K562 (cell line): ENCODE data around the gene AGO1. TPM values are rescaled to one million over a fixed set of nuclear protein-coding genes. Genes with fewer than 3 reads are reported as not detected.

Source experiments
- HDAC1 ChIP-seq, 2 experiments: fragments of 450-650 bp; IDR thresholded peaks; 2 replicates each; pipeline ENCODE4 v1.6.1; 2016 to 2017; ENCODE audit warnings: inconsistent platforms in 1 of 2, mild to moderate bottlenecking in 1 of 2, moderate library complexity in 1 of 2
- IRF2 ChIP-seq: sonication (generic); formaldehyde crosslinking; IDR thresholded peaks from 2 replicates; pipeline ENCODE4 v1.8.1; 2022; ENCODE audit warnings: mild to moderate bottlenecking, missing genetic modification reagents
- OTX1 ChIP-seq: fragments of 450-650 bp; formaldehyde crosslinking; IDR thresholded peaks from 2 replicates; pipeline ENCODE4 v1.4.0; 2022; ENCODE audit warnings: mild to moderate bottlenecking
- PHTF2 ChIP-seq: fragments of 250-450 bp; sonication (Bioruptor Pico); IDR thresholded peaks from 2 replicates; pipeline ENCODE4 v1.5.0; 2021; ENCODE audit warnings: mild to moderate bottlenecking
- RREB1 ChIP-seq: fragments of 250-450 bp; sonication (Bioruptor Pico); IDR thresholded peaks from 2 replicates; pipeline ENCODE4 v1.4.0; 2020
- ZNF24 ChIP-seq: fragments of 450-650 bp; IDR thresholded peaks from 2 replicates; pipeline ENCODE4 v1.6.1; 2016
- ZNF609 ChIP-seq: sonication (generic); formaldehyde crosslinking; IDR thresholded peaks from 2 replicates; pipeline ENCODE4 v1.8.1; 2023; ENCODE audit warnings: missing genetic modification reagents, mild to moderate bottlenecking, borderline replicate concordance
- ZNF668 ChIP-seq: fragments of 250-450 bp; sonication (Bioruptor Pico); IDR thresholded peaks from 2 replicates; pipeline ENCODE4 v1.8.0; 2022; ENCODE audit warnings: mild to moderate bottlenecking, inconsistent platforms
- polyA plus RNA-seq, 8 experiments: library from polyadenylated mRNA; depleted of rRNA in 4 of 8; stranded (reverse) in 5 of 8; unstranded in 3 of 8; fragments of >200 nt; fragmentation: Nextera tagmentation in 2 of 8; fragmentation: Illumina TruSeq in 1 of 8; extraction: Ambion mirVana in 2 of 8; extraction: Trizol in 1 of 8; gene quantifications; 2 replicates each; pipeline versions ENCODE4 v1.2.1 to v1.2.3, GENCODE V29; 2011 to 2014; ENCODE audit warnings: inconsistent platforms in 1 of 8, missing spikeins in 1 of 8
- total RNA-seq, 7 experiments: library from RNA; depleted of rRNA in 6 of 7; stranded (reverse); fragments of >200 nt in 6 of 7; fragmentation: Illumina TruSeq in 2 of 7; extraction: Trizol in 2 of 7; gene quantifications; 2 replicates each; pipeline versions ENCODE4 v1.2.1 to v1.2.3, GENCODE V29; 2011 to 2021; ENCODE audit warnings: low replicate concordance in 1 of 7
- TF ChIP-seq, protein P1 (sequence below): IDR thresholded peaks from 2 replicates; pipeline ENCODE4 v1.6.1; 2014; ENCODE audit warnings: antibody characterized with exemption
- TF ChIP-seq, protein P2 (sequence below), 2 experiments: IDR thresholded peaks; 2 replicates each; pipeline ENCODE4 v1.6.1; 2011; ENCODE audit warnings: borderline replicate concordance in 1 of 2, control low read depth in 1 of 2, low read depth in 1 of 2, low read length in 1 of 2, mild to moderate bottlenecking in 1 of 2, mixed read lengths in 1 of 2, moderate library complexity in 1 of 2; ENCODE audit not compliant: insufficient read depth in 1 of 2, insufficient read length in 1 of 2, poor library complexity in 1 of 2, severe bottlenecking in 1 of 2; ENCODE audit errors: extremely low read depth in 1 of 2
- TF ChIP-seq, protein P3 (sequence below): fragments of 250-450 bp; sonication (Bioruptor Pico); IDR thresholded peaks from 2 replicates; pipeline ENCODE4 v1.5.0; 2021; ENCODE audit warnings: mild to moderate bottlenecking, moderate library complexity

The AGO1 gene
- total and polyA plus RNA-seq, 9 of the 15 experiments (the other 6 are each of a cell fraction or from before 2014, with no cell fraction given) = 7.3 to 64.2 (median 26.0) TPM

GRCh38 chr1:35882586-35882944 is 444 bp upstream of the AGO1 start (continued):
- TF ChIP-seq, protein P1, sequence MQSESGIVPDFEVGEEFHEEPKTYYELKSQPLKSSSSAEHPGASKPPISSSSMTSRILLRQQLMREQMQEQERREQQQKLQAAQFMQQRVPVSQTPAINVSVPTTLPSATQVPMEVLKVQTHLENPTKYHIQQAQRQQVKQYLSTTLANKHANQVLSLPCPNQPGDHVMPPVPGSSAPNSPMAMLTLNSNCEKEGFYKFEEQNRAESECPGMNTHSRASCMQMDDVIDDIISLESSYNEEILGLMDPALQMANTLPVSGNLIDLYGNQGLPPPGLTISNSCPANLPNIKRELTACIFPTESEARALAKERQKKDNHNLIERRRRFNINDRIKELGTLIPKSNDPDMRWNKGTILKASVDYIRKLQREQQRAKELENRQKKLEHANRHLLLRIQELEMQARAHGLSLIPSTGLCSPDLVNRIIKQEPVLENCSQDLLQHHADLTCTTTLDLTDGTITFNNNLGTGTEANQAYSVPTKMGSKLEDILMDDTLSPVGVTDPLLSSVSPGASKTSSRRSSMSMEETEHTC = peak; percentile 21; the same call in 1 of the 2 replicates
- no peak for TF ChIP-seq PHTF2 (CRISPR knock-in tag)
- TF ChIP-seq RREB1 (CRISPR knock-in tag) = no peak
- TF ChIP-seq HDAC1 (IDR thresholded peaks at IDR 0.05) = peak in 1 of 2 experiments; percentile 56; a peak in 1 of 4 replicates
- no peak for TF ChIP-seq ZNF24
- TF ChIP-seq, protein P2, sequence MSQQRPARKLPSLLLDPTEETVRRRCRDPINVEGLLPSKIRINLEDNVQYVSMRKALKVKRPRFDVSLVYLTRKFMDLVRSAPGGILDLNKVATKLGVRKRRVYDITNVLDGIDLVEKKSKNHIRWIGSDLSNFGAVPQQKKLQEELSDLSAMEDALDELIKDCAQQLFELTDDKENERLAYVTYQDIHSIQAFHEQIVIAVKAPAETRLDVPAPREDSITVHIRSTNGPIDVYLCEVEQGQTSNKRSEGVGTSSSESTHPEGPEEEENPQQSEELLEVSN (IDR thresholded peaks at IDR 0.05; ENCODE audit: borderline replicate concordance in 1 of 2, extremely low read depth in 1 of 2, insufficient read depth in 1 of 2, insufficient read length in 1 of 2, low read depth in 1 of 2, low read length in 1 of 2, poor library complexity in 1 of 2, severe bottlenecking in 1 of 2) = peak; percentile 26 to 60
- TF ChIP-seq ZNF668 (CRISPR knock-in tag) = no peak
- no peak for TF ChIP-seq ZNF609 (CRISPR knock-in tag)
- TF ChIP-seq, protein P3, sequence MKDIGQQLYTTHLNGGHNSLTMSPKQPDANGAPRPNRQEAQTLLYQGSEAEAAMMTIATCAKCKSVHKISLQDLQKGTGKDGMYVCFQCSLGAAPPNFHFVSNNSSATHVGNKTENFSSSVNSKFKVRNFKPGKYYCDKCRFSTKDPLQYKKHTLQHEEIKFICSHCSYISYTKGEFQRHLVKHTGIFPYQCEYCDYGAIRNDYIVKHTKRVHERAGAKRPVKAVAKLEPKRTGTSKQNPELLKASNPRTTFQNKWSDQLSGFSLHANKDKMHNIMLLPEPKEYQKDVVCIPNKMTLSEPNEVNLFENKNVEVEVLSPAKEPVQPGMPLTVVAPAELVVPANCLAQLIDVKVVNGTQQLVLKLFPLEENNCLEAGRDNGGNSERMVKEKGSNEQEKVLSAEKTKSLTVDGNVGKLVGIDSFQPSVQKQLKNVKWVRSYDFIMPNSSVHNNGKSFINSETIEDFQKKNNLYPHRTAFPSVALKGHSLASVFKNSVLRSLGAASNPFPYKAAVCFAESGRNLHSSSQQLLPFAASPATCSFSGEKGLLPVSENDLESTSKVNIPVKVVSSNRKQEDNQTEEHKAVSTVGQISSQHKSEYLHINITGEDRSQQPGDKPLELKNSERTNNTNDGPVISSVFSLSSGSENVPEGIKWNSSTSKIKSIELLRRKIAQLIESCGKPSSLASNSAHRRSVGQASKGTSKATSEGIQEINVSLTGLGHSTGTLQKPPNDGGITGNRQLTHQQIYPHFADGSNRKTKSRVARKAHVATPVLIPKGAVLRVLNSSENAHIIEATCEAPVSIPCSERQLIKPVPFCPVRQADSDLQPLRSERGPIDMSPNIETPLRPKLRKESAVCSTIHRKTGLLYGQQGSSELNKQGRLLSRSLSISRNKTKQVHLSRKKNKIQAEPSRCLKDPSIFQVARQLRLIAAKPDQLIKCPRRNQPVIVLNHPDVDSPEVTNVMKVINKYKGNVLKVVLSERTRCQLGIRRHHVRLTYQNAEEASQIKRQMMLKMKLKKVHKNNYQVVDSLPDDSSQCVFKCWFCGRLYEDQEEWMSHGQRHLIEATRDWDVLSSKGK (CRISPR knock-in tag) = no peak
- TF ChIP-seq OTX1 = no peak
- no peak for TF ChIP-seq IRF2 (CRISPR knock-in tag)
